IPS DF 6.9 (cell line): ENCODE results near the gene SORCS2.

Experiments
- DNase-seq: peaks from one replicate; pipeline ENCODE4 v3.0.0-alpha.2; 2013; ENCODE audit warnings: low read depth, low spot score
- H3K27ac ChIP-seq: one replicate; pipeline ENCODE4 v1.5.1; 2013; ENCODE audit warnings: low read length, control low read depth
- H3K27me3 ChIP-seq: 2 replicates; pipeline ENCODE4 v1.6.1; 2013; ENCODE audit warnings: mild to moderate bottlenecking, low read length; ENCODE audit not compliant: control insufficient read depth, insufficient read depth
- H3K36me3 ChIP-seq: 2 replicates; pipeline ENCODE4 v1.6.1; 2013; ENCODE audit warnings: low read length; ENCODE audit not compliant: control insufficient read depth, insufficient read depth
- H3K4me1 ChIP-seq: 2 replicates; pipeline ENCODE4 v1.6.1; 2013; ENCODE audit warnings: low read length; ENCODE audit not compliant: control insufficient read depth, insufficient read depth
- H3K4me3 ChIP-seq: 2 replicates; pipeline ENCODE4 v1.5.1; 2013; ENCODE audit warnings: mild to moderate bottlenecking, low read length
- H3K9me3 ChIP-seq: 2 replicates; pipeline ENCODE4 v1.6.1; 2013; ENCODE audit warnings: low read length, inconsistent platforms; ENCODE audit not compliant: control insufficient read depth, insufficient read depth
- whole genome bisulfite sequencing: extraction: QIAGEN DNeasy Blood & Tissue Kit; methylation state at CpG from one replicate; pipeline ENCODE4 v1.1.7; 2013; ENCODE audit warnings: mixed read lengths, missing lambda C conversion rate; ENCODE audit not compliant: insufficient read length, insufficient coverage; 5-methylcytosine and 5-hydroxymethylcytosine counted together

Gene SORCS2

DNA sequence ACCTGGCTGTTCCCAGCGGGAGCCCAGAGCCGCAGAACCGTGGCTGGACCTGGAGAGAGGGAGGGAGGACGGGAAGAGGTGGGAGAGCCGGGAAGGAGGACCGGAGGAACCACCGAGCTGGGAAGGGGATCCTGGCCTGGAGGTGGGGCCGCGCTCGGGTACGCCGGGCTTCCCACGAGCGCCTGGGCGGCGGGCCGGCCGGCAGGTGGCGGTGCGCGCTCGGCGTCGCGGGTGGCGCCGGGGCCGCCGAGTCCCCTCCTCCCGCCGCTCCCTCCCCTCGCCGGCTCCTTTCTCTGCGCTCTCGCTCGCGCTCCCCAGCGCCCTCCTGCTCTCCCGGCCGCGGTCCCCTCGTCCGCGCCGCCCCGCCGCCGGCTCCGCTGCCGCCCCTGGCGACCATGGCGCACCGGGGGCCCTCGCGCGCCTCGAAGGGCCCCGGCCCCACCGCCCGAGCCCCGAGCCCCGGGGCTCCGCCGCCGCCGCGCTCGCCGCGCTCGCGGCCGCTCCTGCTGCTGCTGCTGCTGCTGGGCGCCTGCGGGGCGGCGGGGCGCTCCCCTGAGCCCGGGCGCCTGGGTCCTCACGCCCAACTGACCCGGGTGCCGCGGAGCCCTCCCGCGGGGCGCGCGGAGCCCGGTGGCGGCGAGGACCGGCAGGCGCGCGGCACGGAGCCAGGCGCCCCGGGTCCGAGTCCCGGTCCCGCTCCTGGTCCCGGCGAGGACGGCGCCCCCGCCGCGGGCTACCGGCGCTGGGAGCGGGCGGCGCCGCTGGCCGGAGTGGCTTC, at the start of gene SORCS2:
Gene SORCS2 (plus strand): TSS at position 287 of the 778 bp plus-strand sequence.
- H3K9me3 ChIP-seq = no peaks in the 10 kb centered on the region
- WGBS = no CpG with 5 or more reads among the region's 116 CpGs

DNA sequence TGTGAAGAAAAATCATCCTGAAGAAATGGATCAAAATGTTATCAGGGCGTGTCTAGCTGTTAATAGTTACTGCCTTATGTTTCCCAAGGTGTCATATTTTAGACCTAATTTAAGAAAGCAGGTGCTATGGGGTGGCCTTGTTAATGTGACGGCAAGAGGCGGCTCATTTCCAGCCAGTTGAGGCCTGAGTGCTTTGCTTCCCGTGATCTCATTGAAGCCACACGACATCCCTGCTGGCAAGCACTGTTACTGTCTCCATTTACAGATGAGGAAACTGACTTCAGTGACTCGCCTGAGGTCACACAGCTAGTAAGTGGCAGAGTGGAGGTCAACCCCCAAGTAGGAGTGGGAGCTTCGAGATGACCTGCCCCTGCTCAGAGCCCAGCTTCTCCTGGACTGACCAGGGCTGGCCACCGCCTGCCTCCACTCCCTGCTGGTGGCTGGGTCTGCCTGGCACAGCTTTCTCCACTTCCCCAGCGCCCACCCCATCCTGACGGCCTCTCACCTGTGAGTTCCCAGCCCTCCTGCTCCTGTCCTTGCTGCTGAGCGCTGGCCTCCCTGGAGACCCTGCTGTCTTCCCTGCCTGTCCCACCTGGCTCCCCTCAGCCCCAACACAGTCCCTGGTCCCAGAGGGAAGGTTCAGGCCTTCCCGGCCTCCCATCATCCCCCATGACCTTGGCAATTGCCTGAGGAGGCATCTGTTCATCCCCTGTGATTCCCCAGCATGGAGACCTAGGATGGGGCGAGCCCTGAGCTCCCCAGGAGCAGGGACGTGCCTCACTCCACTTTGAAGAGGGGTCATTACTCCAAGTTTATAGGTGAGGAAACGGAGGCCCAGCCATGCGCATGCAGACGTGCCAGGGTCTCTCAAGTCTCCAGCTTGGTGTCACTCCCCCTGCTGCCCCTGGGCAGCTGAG, 47.7 kb upstream of the SORCS2 start:
- no peak for DNase-seq
- no peaks in the 10 kb centered on the region for H3K27me3 ChIP-seq
- H3K4me1 ChIP-seq = no peaks in the 10 kb centered on the region
- WGBS = no CpG with 5 or more reads among the region's 17 CpGs
- no peaks in the 10 kb centered on the region for H3K9me3 ChIP-seq
- no peaks in the 10 kb centered on the region for H3K36me3 ChIP-seq
- H3K27ac ChIP-seq = no peak overlapping the region
- no peak overlapping the region; the same call in 1 of the 2 replicates for H3K4me3 ChIP-seq

More for the DNA sequence above, at the start of gene SORCS2:
- H3K4me3 ChIP-seq = peak within 1 kb of the TSS; percentile 60; the same call in 1 of the 2 replicates
- 0 out of 2 replicates have a peak, but pooled peaks cover 2% of the 10 kb centered on the region for H3K4me1 ChIP-seq
- no peaks in the 10 kb centered on the region; the same call in 1 of the 2 replicates for H3K36me3 ChIP-seq
- peaks cover 15% of the 10 kb centered on the region; the same call in 1 of the 2 replicates for H3K27me3 ChIP-seq
- no peak within 1 kb of the TSS for H3K27ac ChIP-seq
- no peak for DNase-seq

DNA sequence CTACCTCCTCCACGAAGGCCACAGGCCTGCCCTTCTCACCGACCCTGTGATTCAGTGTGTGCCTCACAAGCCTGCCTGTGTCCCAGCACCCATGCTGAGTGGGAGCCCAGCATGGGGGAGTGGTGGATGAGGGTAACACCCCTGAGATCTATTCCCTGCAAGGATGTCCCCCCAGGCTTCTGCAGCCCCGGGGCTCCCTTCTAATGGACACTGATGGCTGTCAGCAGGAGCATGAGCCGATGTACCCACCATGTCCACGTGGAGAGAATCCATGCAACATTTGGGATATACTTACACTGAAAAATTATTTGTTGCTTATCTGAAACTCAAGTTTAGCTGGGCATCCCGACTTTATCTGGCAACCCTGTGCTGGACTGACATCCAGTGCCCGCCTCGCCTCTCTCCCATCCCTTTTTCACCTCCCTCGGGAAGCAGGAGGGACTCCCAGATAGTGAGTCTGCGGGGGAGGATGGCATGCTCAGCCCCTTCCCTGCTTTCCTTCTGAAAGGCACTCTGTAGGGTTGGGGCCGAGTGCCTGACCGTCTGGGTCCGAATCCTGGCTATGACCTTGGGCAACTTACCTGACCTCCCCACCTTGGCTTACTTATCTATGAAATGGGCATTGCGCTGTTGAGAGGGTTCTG, 46.9 kb upstream of the SORCS2 start:
- H3K27me3 ChIP-seq = no peaks in the 10 kb centered on the region
- no peak overlapping the region for H3K27ac ChIP-seq
- no peaks in the 10 kb centered on the region for H3K9me3 ChIP-seq
- WGBS = no CpG with 5 or more reads among the region's 14 CpGs
- no peak for DNase-seq
- no peaks in the 10 kb centered on the region for H3K36me3 ChIP-seq
- H3K4me1 ChIP-seq = no peaks in the 10 kb centered on the region
- no peak overlapping the region for H3K4me3 ChIP-seq

DNA sequence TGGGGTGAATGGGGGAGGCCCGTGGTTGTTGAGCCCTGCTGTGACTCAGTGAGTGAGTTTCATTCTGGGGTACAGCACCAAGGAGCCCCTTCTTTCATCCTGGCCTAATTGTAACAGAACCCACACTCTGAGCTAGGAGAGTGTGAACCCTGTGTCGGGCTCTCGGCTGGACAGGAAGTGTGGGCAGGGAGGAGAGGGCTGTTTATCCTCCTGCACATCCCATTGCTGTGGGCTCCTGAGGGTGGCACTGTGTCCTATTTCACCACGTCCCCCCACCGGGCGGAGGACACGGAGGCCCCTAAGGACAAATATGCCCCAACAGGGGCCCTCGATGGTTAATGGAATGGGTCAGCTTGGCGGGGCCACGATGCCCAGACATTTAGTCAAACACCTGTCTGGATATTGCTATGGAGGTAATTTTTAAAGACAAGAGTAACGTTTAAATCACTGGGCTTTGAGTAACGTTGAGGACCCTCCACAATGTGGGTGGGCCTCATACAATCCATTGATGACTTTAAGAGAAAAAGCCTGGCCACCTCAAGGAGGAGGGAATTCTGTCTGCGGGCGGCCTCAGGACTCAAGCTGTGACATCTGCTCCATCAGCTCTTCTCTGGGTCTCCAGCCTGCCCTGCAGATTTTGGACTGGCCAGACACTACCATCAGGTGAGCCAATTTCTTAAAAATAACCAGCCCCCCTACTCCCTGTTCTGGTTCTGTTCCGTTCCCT, 46.1 kb upstream of the SORCS2 start:
- H3K4me3 ChIP-seq = no peak overlapping the region
- H3K27me3 ChIP-seq = no peaks in the 10 kb centered on the region
- H3K27ac ChIP-seq = no peak overlapping the region
- no peaks in the 10 kb centered on the region for H3K9me3 ChIP-seq
- WGBS = no CpG with 5 or more reads among the region's 15 CpGs
- DNase-seq = no peak
- H3K36me3 ChIP-seq = no peaks in the 10 kb centered on the region
- no peaks in the 10 kb centered on the region for H3K4me1 ChIP-seq

DNA sequence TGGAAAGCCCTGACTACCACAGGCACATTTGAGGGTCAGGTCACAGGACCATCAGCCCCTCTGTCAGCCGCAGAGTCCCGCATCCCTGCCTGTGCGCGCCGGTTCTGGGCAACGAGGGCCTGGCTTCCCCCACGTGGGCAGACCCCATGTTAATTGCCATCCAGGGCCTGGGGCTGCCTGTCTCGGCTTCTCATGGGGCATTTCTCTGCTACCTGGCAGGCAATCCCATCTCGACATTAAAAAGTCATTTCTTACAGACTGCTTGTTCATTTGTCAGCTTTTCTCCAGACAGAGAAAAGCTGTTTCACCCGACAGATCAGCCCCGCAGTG, 45.6 kb upstream of the SORCS2 start:
- no peaks in the 10 kb centered on the region for H3K36me3 ChIP-seq
- no peak for DNase-seq
- no peaks in the 10 kb centered on the region for H3K27me3 ChIP-seq
- no peaks in the 10 kb centered on the region for H3K4me1 ChIP-seq
- no peak overlapping the region for H3K4me3 ChIP-seq
- WGBS = no CpG with 5 or more reads among the region's 11 CpGs
- H3K9me3 ChIP-seq = no peaks in the 10 kb centered on the region
- no peak overlapping the region for H3K27ac ChIP-seq

DNA sequence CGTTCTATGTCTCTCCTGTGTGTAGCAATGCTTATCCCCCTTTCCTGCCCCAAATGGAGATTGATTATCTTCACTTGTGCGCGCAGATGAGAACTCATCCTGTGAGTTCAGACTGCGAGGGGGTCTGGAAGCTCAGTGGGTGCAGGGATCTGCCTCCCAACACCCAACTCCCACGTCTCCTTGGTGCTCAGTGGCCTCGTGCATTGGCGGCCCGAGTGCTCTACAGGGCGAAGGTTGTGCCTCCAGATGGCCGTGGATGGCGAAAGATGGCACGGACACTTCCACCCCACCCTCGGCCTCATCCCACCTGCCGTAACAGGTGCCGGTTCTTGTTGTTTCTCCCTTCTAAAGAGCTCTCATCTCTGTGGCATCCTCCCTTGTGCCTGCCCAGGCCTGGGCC, 45.1 kb upstream of the SORCS2 start:
- Histone ChIP-seq H3K27ac (no peak overlapping the region), H3K4me1 (no peaks in the 10 kb centered on the region), H3K36me3 (no peaks in the 10 kb centered on the region), H3K9me3 (no peaks in the 10 kb centered on the region), H3K27me3 (no peaks in the 10 kb centered on the region), H3K4me3 (no peak overlapping the region)
- WGBS = no CpG with 5 or more reads among the region's 15 CpGs
- DNase-seq = no peak

DNA sequence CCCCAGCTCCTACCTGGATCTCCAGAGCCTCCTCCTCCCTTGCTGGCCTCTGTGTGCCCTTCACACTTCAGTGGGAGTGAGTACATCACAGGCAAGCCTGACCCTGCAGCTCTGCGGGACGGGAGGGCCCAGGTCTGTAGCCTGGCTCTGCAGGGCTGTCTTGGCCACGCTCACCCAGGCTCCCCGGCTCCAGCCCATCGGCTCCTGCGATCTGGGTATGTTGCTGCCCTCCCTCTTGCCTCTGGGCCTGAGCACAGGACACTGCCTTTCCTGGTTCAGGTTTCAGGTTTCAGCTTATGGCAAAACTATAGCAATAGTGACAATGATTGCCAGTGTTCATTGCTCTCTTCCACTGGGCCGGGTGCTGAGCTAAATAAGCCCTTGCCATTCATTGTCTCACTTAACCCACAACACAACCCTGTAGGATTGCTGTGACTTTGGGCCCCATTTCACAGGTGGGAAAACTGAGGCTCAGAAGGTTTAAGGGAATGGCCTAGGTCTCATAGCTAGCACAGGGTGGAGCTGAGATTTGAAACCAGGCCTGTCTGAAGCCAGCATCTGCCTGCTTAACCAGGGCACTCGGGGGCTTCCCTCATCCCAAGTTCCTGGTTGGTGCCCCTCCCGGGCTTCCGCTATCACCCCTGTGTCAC, 44.6 kb upstream of the SORCS2 start:
- WGBS = no CpG with 5 or more reads among the region's 10 CpGs
- Histone ChIP-seq H3K36me3 (no peaks in the 10 kb centered on the region), H3K27me3 (no peaks in the 10 kb centered on the region), H3K4me1 (no peaks in the 10 kb centered on the region), H3K27ac (no peak overlapping the region), H3K9me3 (no peaks in the 10 kb centered on the region), H3K4me3 (no peak overlapping the region)
- no peak for DNase-seq

DNA sequence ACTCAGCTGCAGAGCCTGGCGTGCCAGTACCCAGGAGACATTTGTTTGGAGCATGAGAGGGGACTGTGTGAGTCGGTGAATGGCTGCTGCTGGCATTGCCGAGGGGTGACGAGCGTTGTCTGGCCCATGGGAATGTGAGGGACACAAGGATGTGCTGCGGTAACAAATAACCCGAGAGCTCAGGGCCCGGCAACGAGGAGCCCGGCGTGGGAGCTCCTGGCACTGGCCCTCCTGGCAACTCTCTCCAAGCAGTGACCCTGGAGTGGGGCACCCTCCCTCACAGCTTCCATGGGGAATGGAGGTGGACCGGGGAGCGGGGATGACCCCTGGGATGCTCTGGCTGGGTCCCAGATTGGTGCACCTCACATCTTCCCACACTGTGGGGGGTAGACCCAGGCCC, 44.0 kb upstream of the SORCS2 start:
- no peaks in the 10 kb centered on the region for H3K36me3 ChIP-seq
- no peak overlapping the region for H3K4me3 ChIP-seq
- no peak for DNase-seq
- H3K27ac ChIP-seq = no peak overlapping the region
- no peaks in the 10 kb centered on the region for H3K4me1 ChIP-seq
- WGBS = no CpG with 5 or more reads among the region's 13 CpGs
- H3K9me3 ChIP-seq = no peaks in the 10 kb centered on the region
- H3K27me3 ChIP-seq = no peaks in the 10 kb centered on the region

DNA sequence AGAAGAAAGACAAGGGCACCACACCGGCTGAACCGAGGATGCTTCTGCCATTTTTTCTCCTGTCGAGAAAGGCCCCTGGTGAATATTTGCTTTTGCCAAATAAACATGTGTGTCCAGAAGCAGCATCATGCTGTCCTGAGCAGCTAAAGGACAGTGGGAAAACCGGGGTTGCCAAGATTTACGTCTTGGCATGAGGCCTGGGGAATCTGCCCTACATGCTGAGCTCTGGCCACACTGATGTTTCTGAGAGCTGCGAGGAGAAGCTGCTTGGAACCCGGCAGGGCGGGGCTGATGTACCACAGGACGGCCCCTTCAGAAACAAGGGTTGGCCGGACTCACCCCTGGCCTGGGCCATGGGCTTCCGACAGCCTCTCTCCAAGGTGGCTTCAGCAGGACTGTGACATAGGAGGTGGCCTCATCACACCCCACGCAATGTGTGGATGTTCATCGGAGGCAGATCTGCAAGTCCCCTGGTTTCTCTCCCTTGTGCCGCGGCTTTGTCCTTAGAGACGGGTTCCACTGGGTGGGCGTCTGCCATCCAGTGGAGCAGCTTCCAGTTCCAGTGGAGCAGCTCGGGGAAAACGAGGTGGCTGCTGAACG, 42.2 kb upstream of the SORCS2 start:
- Histone ChIP-seq H3K27ac (no peak overlapping the region), H3K36me3 (no peaks in the 10 kb centered on the region), H3K27me3 (no peaks in the 10 kb centered on the region), H3K4me1 (no peaks in the 10 kb centered on the region), H3K4me3 (no peak overlapping the region), H3K9me3 (no peaks in the 10 kb centered on the region)
- no CpG with 5 or more reads among the region's 20 CpGs for WGBS
- DNase-seq = no peak
